HL-60 (cell line): ENCODE data around the gene ALPK1.

ENCODE experiments used
- DNase-seq, 2 experiments: peaks; one replicate each; pipeline ENCODE4 v3.0.0-alpha.2; 2010 to 2020; ENCODE audit warnings: low read depth in 1 of 2, low spot score in 1 of 2
- H3K27ac ChIP-seq: fragments of 250-450 bp; sonication (Bioruptor Pico); replicated peaks from 2 replicates; pipeline ENCODE4 v1.5.1; 2020; ENCODE audit warnings: mild to moderate bottlenecking, moderate library complexity
- H3K27me3 ChIP-seq: fragments of 250-450 bp; sonication (Bioruptor Pico); 2 replicates; pipeline ENCODE4 v1.5.1; 2021; ENCODE audit warnings: mild to moderate bottlenecking, moderate library complexity; ENCODE audit not compliant: insufficient read depth, poor library complexity, severe bottlenecking
- H3K4me3 ChIP-seq: replicated peaks from 2 replicates; pipeline ENCODE4 v1.5.1; 2011; ENCODE audit warnings: mild to moderate bottlenecking, control low read depth, low read length; ENCODE audit not compliant: insufficient read depth
- GABPA ChIP-seq: IDR thresholded peaks from 2 replicates; pipeline ENCODE4 v1.6.1; 2012; ENCODE audit warnings: low read depth
- POLR2AphosphoS5 ChIP-seq: IDR thresholded peaks from 2 replicates; pipeline ENCODE4 v1.6.1; 2012; ENCODE audit warnings: low read depth
- SPI1 ChIP-seq: IDR thresholded peaks from 2 replicates; pipeline ENCODE4 v1.6.1; 2012; ENCODE audit warnings: low read depth, mild to moderate bottlenecking, borderline replicate concordance
- TF ChIP-seq, protein P1 (sequence below): IDR thresholded peaks from 2 replicates; pipeline ENCODE4 v1.6.1; 2012; ENCODE audit warnings: low read depth; ENCODE audit not compliant: insufficient replicate concordance
- TF ChIP-seq, protein P2 (sequence below): IDR thresholded peaks from one replicate; pipeline ENCODE4 v1.5.1; 2011; ENCODE audit warnings: low read length, control low read depth, inconsistent platforms; ENCODE audit not compliant: insufficient read depth

ALPK1 gene

GRCh38 chr4:112357453-112357852 lies 60.3 kb downstream of the ALPK1 start:
- H3K27me3 ChIP-seq = no peaks in the 10 kb centered on the region
- TF ChIP-seq, protein P1, sequence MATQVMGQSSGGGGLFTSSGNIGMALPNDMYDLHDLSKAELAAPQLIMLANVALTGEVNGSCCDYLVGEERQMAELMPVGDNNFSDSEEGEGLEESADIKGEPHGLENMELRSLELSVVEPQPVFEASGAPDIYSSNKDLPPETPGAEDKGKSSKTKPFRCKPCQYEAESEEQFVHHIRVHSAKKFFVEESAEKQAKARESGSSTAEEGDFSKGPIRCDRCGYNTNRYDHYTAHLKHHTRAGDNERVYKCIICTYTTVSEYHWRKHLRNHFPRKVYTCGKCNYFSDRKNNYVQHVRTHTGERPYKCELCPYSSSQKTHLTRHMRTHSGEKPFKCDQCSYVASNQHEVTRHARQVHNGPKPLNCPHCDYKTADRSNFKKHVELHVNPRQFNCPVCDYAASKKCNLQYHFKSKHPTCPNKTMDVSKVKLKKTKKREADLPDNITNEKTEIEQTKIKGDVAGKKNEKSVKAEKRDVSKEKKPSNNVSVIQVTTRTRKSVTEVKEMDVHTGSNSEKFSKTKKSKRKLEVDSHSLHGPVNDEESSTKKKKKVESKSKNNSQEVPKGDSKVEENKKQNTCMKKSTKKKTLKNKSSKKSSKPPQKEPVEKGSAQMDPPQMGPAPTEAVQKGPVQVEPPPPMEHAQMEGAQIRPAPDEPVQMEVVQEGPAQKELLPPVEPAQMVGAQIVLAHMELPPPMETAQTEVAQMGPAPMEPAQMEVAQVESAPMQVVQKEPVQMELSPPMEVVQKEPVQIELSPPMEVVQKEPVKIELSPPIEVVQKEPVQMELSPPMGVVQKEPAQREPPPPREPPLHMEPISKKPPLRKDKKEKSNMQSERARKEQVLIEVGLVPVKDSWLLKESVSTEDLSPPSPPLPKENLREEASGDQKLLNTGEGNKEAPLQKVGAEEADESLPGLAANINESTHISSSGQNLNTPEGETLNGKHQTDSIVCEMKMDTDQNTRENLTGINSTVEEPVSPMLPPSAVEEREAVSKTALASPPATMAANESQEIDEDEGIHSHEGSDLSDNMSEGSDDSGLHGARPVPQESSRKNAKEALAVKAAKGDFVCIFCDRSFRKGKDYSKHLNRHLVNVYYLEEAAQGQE = no peak
- TF ChIP-seq, protein P2, sequence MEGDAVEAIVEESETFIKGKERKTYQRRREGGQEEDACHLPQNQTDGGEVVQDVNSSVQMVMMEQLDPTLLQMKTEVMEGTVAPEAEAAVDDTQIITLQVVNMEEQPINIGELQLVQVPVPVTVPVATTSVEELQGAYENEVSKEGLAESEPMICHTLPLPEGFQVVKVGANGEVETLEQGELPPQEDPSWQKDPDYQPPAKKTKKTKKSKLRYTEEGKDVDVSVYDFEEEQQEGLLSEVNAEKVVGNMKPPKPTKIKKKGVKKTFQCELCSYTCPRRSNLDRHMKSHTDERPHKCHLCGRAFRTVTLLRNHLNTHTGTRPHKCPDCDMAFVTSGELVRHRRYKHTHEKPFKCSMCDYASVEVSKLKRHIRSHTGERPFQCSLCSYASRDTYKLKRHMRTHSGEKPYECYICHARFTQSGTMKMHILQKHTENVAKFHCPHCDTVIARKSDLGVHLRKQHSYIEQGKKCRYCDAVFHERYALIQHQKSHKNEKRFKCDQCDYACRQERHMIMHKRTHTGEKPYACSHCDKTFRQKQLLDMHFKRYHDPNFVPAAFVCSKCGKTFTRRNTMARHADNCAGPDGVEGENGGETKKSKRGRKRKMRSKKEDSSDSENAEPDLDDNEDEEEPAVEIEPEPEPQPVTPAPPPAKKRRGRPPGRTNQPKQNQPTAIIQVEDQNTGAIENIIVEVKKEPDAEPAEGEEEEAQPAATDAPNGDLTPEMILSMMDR = no peak
- no peak for TF ChIP-seq SPI1
- no peak for TF ChIP-seq POLR2AphosphoS5
- no peak for TF ChIP-seq GABPA
- no peak overlapping the region for H3K4me3 ChIP-seq
- no peak for DNase-seq
- H3K27ac ChIP-seq = no peak overlapping the region

DNA sequence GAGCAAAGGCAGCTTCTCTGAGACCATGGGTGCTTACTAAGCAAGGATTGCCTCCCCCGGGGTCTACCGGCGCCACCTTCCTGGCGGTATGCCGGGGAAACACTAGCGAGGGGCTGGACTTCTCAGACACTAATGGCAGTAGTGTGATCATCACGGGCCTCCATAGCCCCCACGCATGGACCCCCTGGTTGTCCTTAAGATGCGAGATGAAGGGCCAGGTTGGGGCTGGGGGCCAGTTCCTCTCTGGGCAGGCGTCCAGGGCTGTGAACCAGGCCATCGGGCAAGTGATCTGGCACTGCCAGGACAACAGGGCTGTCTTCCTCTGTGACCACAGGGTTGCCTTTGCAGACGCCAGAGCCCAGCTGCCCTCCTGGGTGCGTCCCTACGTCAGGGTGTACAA lies 60.7 kb downstream of the ALPK1 start:
- TF ChIP-seq, protein P2 = no peak
- TF ChIP-seq POLR2AphosphoS5 (no peak), SPI1 (no peak), GABPA (no peak)
- TF ChIP-seq, protein P1 = no peak
- Histone ChIP-seq H3K27ac (no peak overlapping the region), H3K4me3 (no peak overlapping the region), H3K27me3 (no peaks in the 10 kb centered on the region)
- no peak for DNase-seq

DNA sequence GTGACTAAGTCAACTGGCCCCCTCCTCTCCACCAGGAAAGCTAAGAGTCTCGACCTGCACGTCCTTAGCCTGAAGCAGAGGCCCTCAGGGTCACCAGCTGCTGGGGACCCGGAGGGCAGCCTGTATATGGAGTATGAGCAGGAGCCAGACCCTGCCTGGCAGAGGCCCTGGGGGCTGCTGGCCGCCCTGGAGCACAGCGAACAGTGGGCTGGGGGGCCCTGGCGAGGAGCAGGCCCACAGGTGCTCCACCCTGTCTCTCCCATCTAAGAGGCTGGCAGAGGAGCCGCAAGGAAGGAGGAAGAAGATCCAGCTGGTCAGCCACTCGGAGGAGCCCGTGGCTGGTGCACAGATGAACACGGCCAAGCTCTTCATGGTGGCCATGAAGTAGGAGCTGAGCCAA lies 61.2 kb downstream of the ALPK1 start:
- TF ChIP-seq GABPA (no peak), SPI1 (no peak), POLR2AphosphoS5 (no peak)
- TF ChIP-seq, protein P1 = no peak
- TF ChIP-seq, protein P2 = no peak
- Histone ChIP-seq H3K27ac (no peak overlapping the region), H3K27me3 (no peaks in the 10 kb centered on the region), H3K4me3 (no peak overlapping the region)
- DNase-seq = no peak
